Neural cell (in vitro differentiated cells): ENCODE measurements around the gene DOP1B. TPM values are rescaled to one million over a fixed set of nuclear protein-coding genes. Genes with fewer than 3 reads are reported as not detected.

ENCODE experiments used
- H2AFZ ChIP-seq: fragments of 200-600, 300-800 bp; sonication (generic), shearing (Covaris generic); 2 replicates; pipeline ENCODE4 v1.6.0; 2014; ENCODE audit warnings: low read depth, mild to moderate bottlenecking, antibody characterized with exemption, low read length, moderate library complexity
- H3F3A ChIP-seq: fragments of 200-600 bp; shearing (Covaris generic); 2 replicates; pipeline ENCODE4 v1.6.1; 2016; ENCODE audit warnings: mild to moderate bottlenecking, moderate library complexity, mixed read lengths, antibody characterized with exemption, low read length; ENCODE audit not compliant: insufficient read depth, poor library complexity, severe bottlenecking
- H3K27ac ChIP-seq: fragments of 200-600, 300-800 bp; sonication (generic), shearing (Covaris generic); 2 replicates; pipeline ENCODE4 v1.5.1; 2014; ENCODE audit warnings: mild to moderate bottlenecking, low read length, moderate library complexity
- H3K27me3 ChIP-seq: fragments of 300-800, 200-600 bp; sonication (generic), shearing (Covaris generic); 2 replicates; pipeline ENCODE4 v1.6.0; 2014; ENCODE audit warnings: mild to moderate bottlenecking, low read depth, low read length, moderate library complexity; ENCODE audit not compliant: insufficient read depth
- H3K36me3 ChIP-seq: fragments of 300-800, 200-600 bp; sonication (generic), shearing (Covaris generic); 2 replicates; pipeline ENCODE4 v1.5.1; 2014; ENCODE audit warnings: mild to moderate bottlenecking, antibody characterized with exemption, low read length, moderate library complexity; ENCODE audit not compliant: insufficient read depth
- H3K4me2 ChIP-seq: fragments of 300-800, 200-600 bp; sonication (generic), shearing (Covaris generic); 2 replicates; pipeline ENCODE4 v1.6.0; 2014; ENCODE audit warnings: mild to moderate bottlenecking, low read length
- H3K4me3 ChIP-seq: fragments of 300-800, 200-600 bp; sonication (generic), shearing (Covaris generic); 2 replicates; pipeline ENCODE4 v1.5.1; 2014; ENCODE audit warnings: mild to moderate bottlenecking, low read length, moderate library complexity
- H3K79me2 ChIP-seq: fragments of 200-600 bp; shearing (Covaris generic); replicated peaks from 2 replicates; pipeline ENCODE4 v1.6.0; 2014; ENCODE audit warnings: mild to moderate bottlenecking, low read length, moderate library complexity; ENCODE audit not compliant: insufficient read depth
- H3K9ac ChIP-seq: fragments of 300-800, 200-600 bp; sonication (generic), shearing (Covaris generic); 2 replicates; pipeline ENCODE4 v1.6.1; 2016; ENCODE audit warnings: mild to moderate bottlenecking, low read length, mixed read lengths
- H3K9me2 ChIP-seq: fragments of 200-600 bp; shearing (Covaris generic); 2 replicates; pipeline ENCODE4 v1.6.1; 2016; ENCODE audit warnings: mild to moderate bottlenecking, low read length, mixed read lengths; ENCODE audit not compliant: insufficient read depth
- H3K9me3 ChIP-seq: fragments of 200-600, 300-800 bp; sonication (generic), shearing (Covaris generic); 2 replicates; pipeline ENCODE4 v1.6.1; 2016; ENCODE audit warnings: mild to moderate bottlenecking, mixed run types, low read length, moderate library complexity, mixed read lengths
- H4K20me1 ChIP-seq: fragments of 200-600 bp; shearing (Covaris generic); 2 replicates; pipeline ENCODE4 v1.6.1; 2016; ENCODE audit warnings: mild to moderate bottlenecking, mixed run types; ENCODE audit not compliant: insufficient read depth
- CTCF ChIP-seq: fragments of 450-650 bp; IDR thresholded peaks from 2 replicates; pipeline ENCODE4 v1.5.1; 2014; ENCODE audit warnings: antibody characterized with exemption, mild to moderate bottlenecking, moderate library complexity; ENCODE audit not compliant: poor library complexity, severe bottlenecking
- EP300 ChIP-seq: fragments of 450-650 bp; conservative IDR thresholded peaks from 2 replicates; pipeline ENCODE4 v1.6.1; 2014; ENCODE audit warnings: antibody characterized with exemption, mild to moderate bottlenecking, moderate library complexity; ENCODE audit not compliant: poor library complexity, severe bottlenecking
- EZH2 ChIP-seq: fragments of 200-600, 300-800 bp; shearing (Covaris generic), sonication (generic); IDR thresholded peaks from 2 replicates; pipeline ENCODE4 v1.6.1; 2014; ENCODE audit warnings: antibody characterized with exemption, low read length, borderline replicate concordance, mild to moderate bottlenecking; ENCODE audit not compliant: insufficient read depth, poor library complexity, severe bottlenecking
- MXI1 ChIP-seq: fragments of 450-650 bp; conservative IDR thresholded peaks from 2 replicates; pipeline ENCODE4 v1.6.1; 2014; ENCODE audit warnings: antibody characterized with exemption, mild to moderate bottlenecking; ENCODE audit not compliant: poor library complexity, severe bottlenecking
- POLR2AphosphoS5 ChIP-seq: IDR thresholded peaks from 2 replicates; pipeline ENCODE4 v1.6.1; 2012
- RAD21 ChIP-seq: fragments of 450-650 bp; conservative IDR thresholded peaks from 2 replicates; pipeline ENCODE4 v1.6.1; 2014; ENCODE audit warnings: antibody characterized with exemption, mild to moderate bottlenecking, moderate library complexity
- SMC3 ChIP-seq: fragments of 450-650 bp; conservative IDR thresholded peaks from 2 replicates; pipeline ENCODE4 v1.6.1; 2014; ENCODE audit warnings: antibody characterized with exemption, mild to moderate bottlenecking, moderate library complexity; ENCODE audit not compliant: poor library complexity
- TAF1 ChIP-seq: IDR thresholded peaks from 2 replicates; pipeline ENCODE4 v1.6.1; 2012; ENCODE audit warnings: low read depth
- polyA plus RNA-seq: library from polyadenylated mRNA; depleted of rRNA; stranded (reverse); fragments of >200 nt; gene quantifications from 2 replicates; pipeline ENCODE4 v1.2.3, GENCODE V29; 2014
- TF ChIP-seq, protein P1 (sequence below): IDR thresholded peaks from 2 replicates; pipeline ENCODE4 v1.6.1; 2012; ENCODE audit warnings: borderline replicate concordance

The DOP1B gene
- polyA plus RNA-seq, 1 donor from 2014 or later = 14.0 TPM

DNA sequence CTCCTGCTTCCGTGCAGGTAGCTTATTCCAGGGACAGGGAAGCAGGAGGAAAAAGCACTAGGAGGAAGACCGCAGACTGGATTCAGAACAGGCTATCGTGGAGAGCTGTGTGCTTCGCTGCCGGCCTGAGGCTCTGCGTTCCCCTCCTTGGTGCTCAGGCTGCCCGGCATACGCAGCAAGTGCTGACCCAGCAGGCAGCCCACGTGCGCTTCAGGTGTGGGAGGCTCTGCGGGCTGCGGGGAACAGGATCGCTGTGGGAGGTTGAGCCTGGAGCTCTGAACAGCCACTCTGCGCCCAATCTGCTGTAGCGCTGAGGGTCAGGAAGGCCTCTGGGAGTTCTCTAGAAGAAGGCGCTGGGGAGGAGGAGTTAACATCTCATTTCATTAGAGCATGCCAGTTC lies 27.9 kb downstream of the DOP1B start:
- Histone ChIP-seq H3K27ac (no peak overlapping the region), H2AFZ (no peak overlapping the region), H4K20me1 (no peaks in the 10 kb centered on the region), H3K36me3 (no peaks in the 10 kb centered on the region), H3K9me2 (no peaks in the 10 kb centered on the region), H3K79me2 (no peaks in the 10 kb centered on the region), H3K4me2 (no peak overlapping the region), H3K9ac (no peak overlapping the region), H3K27me3 (no peaks in the 10 kb centered on the region), H3F3A (no peaks in the 10 kb centered on the region), H3K4me3 (no peak overlapping the region), H3K9me3 (no peaks in the 10 kb centered on the region)
- TF ChIP-seq EZH2 = no peak
- TF ChIP-seq TAF1 = no peak
- no peak for TF ChIP-seq RAD21
- no peak for TF ChIP-seq EP300
- TF ChIP-seq SMC3 = no peak
- no peak for TF ChIP-seq CTCF
- TF ChIP-seq POLR2AphosphoS5 = no peak
- TF ChIP-seq, protein P1, sequence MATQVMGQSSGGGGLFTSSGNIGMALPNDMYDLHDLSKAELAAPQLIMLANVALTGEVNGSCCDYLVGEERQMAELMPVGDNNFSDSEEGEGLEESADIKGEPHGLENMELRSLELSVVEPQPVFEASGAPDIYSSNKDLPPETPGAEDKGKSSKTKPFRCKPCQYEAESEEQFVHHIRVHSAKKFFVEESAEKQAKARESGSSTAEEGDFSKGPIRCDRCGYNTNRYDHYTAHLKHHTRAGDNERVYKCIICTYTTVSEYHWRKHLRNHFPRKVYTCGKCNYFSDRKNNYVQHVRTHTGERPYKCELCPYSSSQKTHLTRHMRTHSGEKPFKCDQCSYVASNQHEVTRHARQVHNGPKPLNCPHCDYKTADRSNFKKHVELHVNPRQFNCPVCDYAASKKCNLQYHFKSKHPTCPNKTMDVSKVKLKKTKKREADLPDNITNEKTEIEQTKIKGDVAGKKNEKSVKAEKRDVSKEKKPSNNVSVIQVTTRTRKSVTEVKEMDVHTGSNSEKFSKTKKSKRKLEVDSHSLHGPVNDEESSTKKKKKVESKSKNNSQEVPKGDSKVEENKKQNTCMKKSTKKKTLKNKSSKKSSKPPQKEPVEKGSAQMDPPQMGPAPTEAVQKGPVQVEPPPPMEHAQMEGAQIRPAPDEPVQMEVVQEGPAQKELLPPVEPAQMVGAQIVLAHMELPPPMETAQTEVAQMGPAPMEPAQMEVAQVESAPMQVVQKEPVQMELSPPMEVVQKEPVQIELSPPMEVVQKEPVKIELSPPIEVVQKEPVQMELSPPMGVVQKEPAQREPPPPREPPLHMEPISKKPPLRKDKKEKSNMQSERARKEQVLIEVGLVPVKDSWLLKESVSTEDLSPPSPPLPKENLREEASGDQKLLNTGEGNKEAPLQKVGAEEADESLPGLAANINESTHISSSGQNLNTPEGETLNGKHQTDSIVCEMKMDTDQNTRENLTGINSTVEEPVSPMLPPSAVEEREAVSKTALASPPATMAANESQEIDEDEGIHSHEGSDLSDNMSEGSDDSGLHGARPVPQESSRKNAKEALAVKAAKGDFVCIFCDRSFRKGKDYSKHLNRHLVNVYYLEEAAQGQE = no peak
- no peak for TF ChIP-seq MXI1

DNA sequence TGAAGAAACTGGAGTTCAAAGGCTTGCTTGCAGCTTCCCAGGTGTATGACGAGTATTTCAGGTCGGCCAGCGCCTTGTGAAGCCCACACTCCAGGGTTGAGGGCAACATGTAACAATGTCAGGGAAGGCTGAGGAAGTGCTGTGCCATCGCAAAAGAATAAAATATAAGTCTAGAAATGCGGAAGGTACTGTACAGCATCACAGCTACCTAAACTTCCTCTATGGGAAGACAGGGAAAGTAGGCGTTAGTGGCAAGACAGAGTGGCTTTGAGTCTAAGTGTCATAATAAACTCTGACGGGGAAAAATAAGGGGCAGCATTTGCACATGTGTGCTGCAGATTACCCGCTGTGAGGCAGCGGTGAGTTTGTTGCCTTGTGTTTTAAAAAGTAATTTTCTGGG lies 28.9 kb downstream of the DOP1B start:
- Histone ChIP-seq H2AFZ (no peak overlapping the region), H3F3A (no peaks in the 10 kb centered on the region), H3K9me3 (no peaks in the 10 kb centered on the region), H3K79me2 (no peaks in the 10 kb centered on the region), H3K27ac (no peak overlapping the region), H3K9me2 (no peaks in the 10 kb centered on the region), H3K36me3 (no peaks in the 10 kb centered on the region), H3K27me3 (no peaks in the 10 kb centered on the region), H3K9ac (no peak overlapping the region), H3K4me3 (no peak overlapping the region), H4K20me1 (no peaks in the 10 kb centered on the region), H3K4me2 (no peak overlapping the region)
- TF ChIP-seq POLR2AphosphoS5 = no peak
- TF ChIP-seq RAD21 = no peak
- no peak for TF ChIP-seq EZH2
- TF ChIP-seq EP300 = no peak
- no peak for TF ChIP-seq CTCF
- no peak for TF ChIP-seq TAF1
- no peak for TF ChIP-seq SMC3
- TF ChIP-seq MXI1 = no peak
- TF ChIP-seq, protein P1 = no peak
